H1 (cell line): ENCODE results near the gene WNT7A. TPM values are rescaled to one million over a fixed set of nuclear protein-coding genes. Genes with fewer than 3 reads are reported as not detected.

Source experiments
- CTCF ChIA-PET: fragments of 300-600 bp; sonication (Branson Sonifier 250); formaldehyde crosslinking; loops from one replicate; lab custom pipeline; 2021; ENCODE audit not compliant: partially characterized antibody; lab: Charles Lee
- POLR2A ChIA-PET: fragments of 300-600 bp; sonication (Branson Sonifier 250); formaldehyde crosslinking; loops from one replicate; lab custom pipeline; 2021; ENCODE audit warnings: inconsistent platforms; ENCODE audit not compliant: partially characterized antibody; lab: Charles Lee
- DNase-seq, 2 experiments: peaks; one replicate each; pipeline versions ENCODE4 v3.0.0 to v3.0.0-alpha.2; 2010 to 2022; ENCODE audit warnings: low spot score in 2 of 2, low read depth in 1 of 2, mixed read lengths in 1 of 2
- FAIRE-seq: peaks from 2 replicates; lab custom pipeline; 2011; peaks lifted over from hg19 to GRCh38; lab: Jason Lieb, UNC
- H2AFZ ChIP-seq: 2 replicates; pipeline ENCODE4 v1.8.1; 2012; ENCODE audit warnings: low read length, inconsistent platforms
- H2AK5ac ChIP-seq: 2 replicates; pipeline ENCODE4 v1.6.1; 2013; ENCODE audit warnings: low read depth, low read length
- H2BK120ac ChIP-seq: replicated peaks from 2 replicates; pipeline ENCODE3; 2013; ENCODE audit warnings: low read depth, low read length, inconsistent platforms
- H2BK12ac ChIP-seq: 2 replicates; pipeline ENCODE4 v1.6.1; 2013; ENCODE audit warnings: low read depth, low read length
- H2BK15ac ChIP-seq: 2 replicates; pipeline ENCODE4 v1.6.1; 2013; ENCODE audit warnings: low read length
- H2BK20ac ChIP-seq: 2 replicates; pipeline ENCODE4 v1.6.1; 2013; ENCODE audit warnings: low read length
- H2BK5ac ChIP-seq: 2 replicates; pipeline ENCODE4 v1.6.1; 2013; ENCODE audit warnings: low read depth, low read length
- H3K14ac ChIP-seq: 2 replicates; pipeline ENCODE4 v1.6.1; 2013; ENCODE audit warnings: inconsistent platforms; ENCODE audit not compliant: insufficient read length
- H3K18ac ChIP-seq: 2 replicates; pipeline ENCODE4 v1.6.1; 2013; ENCODE audit warnings: low read length; ENCODE audit errors: extremely low read depth
- H3K23ac ChIP-seq: 2 replicates; pipeline ENCODE4 v1.6.1; 2013; ENCODE audit warnings: inconsistent platforms; ENCODE audit not compliant: insufficient read length
- H3K23me2 ChIP-seq: 2 replicates; pipeline ENCODE4 v1.6.1; 2013; ENCODE audit warnings: low read depth, low read length
- H3K27ac ChIP-seq: 2 replicates; pipeline ENCODE4 v1.6.1; 2011; ENCODE audit warnings: low read depth, low read length, inconsistent platforms
- H3K27me3 ChIP-seq, 4 experiments: replicated peaks in 1 of 4; 1 replicate in 1 of 4; 2 replicates in 3 of 4; pipeline versions ENCODE4 v1.6.1 to v1.8.1; 2011 to 2013; ENCODE audit warnings: low read length in 3 of 4, mild to moderate bottlenecking in 3 of 4, inconsistent platforms in 2 of 4, mixed read lengths in 2 of 4, moderate library complexity in 1 of 4; ENCODE audit not compliant: control insufficient read depth in 3 of 4, insufficient read depth in 3 of 4; ENCODE audit errors: extremely low read depth in 1 of 4
- H3K36me3 ChIP-seq, 4 experiments: 2 replicates each; pipeline versions ENCODE4 v1.6.1 to v1.8.1; 2011 to 2013; ENCODE audit warnings: mild to moderate bottlenecking in 4 of 4, low read length in 3 of 4, moderate library complexity in 2 of 4, control low read depth in 1 of 4, inconsistent platforms in 1 of 4; ENCODE audit not compliant: insufficient read depth in 4 of 4, control insufficient read depth in 2 of 4
- H3K4ac ChIP-seq: replicated peaks from 2 replicates; pipeline ENCODE3; 2013; ENCODE audit warnings: low read length, low read depth, mixed read lengths, inconsistent platforms; ENCODE audit not compliant: insufficient read length
- H3K4me1 ChIP-seq, 4 experiments: replicated peaks in 1 of 4; 1 replicate in 1 of 4; 2 replicates in 3 of 4; pipeline versions ENCODE4 v1.6.1 to v1.8.1; 2011 to 2013; ENCODE audit warnings: low read length in 3 of 4, inconsistent platforms in 2 of 4, mixed read lengths in 1 of 4; ENCODE audit not compliant: insufficient read depth in 4 of 4, control insufficient read depth in 3 of 4
- H3K4me2 ChIP-seq, 2 experiments: 2 replicates each; pipeline versions ENCODE4 v1.6.1 to v1.8.1; 2011 to 2013; ENCODE audit warnings: low read depth in 2 of 2, low read length in 2 of 2, control low read depth in 1 of 2, inconsistent platforms in 1 of 2, mild to moderate bottlenecking in 1 of 2; ENCODE audit not compliant: insufficient read depth in 1 of 2
- H3K4me3 ChIP-seq, 4 experiments: fragments of 200-600, 300-600 bp in 1 of 4; sonication (generic), shearing (Covaris generic), sonication (Bioruptor Twin) in 1 of 4; 2 replicates each; pipeline versions ENCODE4 v1.5.1 to v1.8.1; 2011 to 2016; ENCODE audit warnings: low read length in 4 of 4, low read depth in 3 of 4, control low read depth in 2 of 4, inconsistent platforms in 2 of 4, mild to moderate bottlenecking in 2 of 4, mixed read lengths in 1 of 4, moderate library complexity in 1 of 4; ENCODE audit not compliant: insufficient read depth in 2 of 4; ENCODE audit errors: extremely low read depth in 1 of 4
- H3K56ac ChIP-seq: replicated peaks from 2 replicates; pipeline ENCODE3; 2013; ENCODE audit warnings: low read depth, mild to moderate bottlenecking, mixed read lengths, low read length, inconsistent platforms; ENCODE audit not compliant: insufficient read length
- H3K79me1 ChIP-seq: 2 replicates; pipeline ENCODE4 v1.6.1; 2013; ENCODE audit warnings: low read depth, low read length, control low read depth
- H3K79me2 ChIP-seq, 2 experiments: 2 replicates each; pipeline versions ENCODE4 v1.6.1 to v1.8.1; 2012 to 2013; ENCODE audit warnings: low read length in 2 of 2, mild to moderate bottlenecking in 2 of 2, inconsistent platforms in 1 of 2; ENCODE audit not compliant: insufficient read depth in 2 of 2, control insufficient read depth in 1 of 2
- H3K9ac ChIP-seq, 4 experiments: replicated peaks in 1 of 4; 1 replicate in 1 of 4; 2 replicates in 3 of 4; pipeline versions ENCODE4 v1.6.1 to v1.8.1; 2011 to 2013; ENCODE audit warnings: low read depth in 3 of 4, low read length in 3 of 4, control low read depth in 2 of 4, mild to moderate bottlenecking in 2 of 4, moderate library complexity in 2 of 4, inconsistent platforms in 1 of 4; ENCODE audit errors: extremely low read depth in 1 of 4
- H3K9me3 ChIP-seq, 2 experiments: 2 replicates each; pipeline versions ENCODE4 v1.6.1 to v1.8.1; 2012 to 2013; ENCODE audit warnings: mild to moderate bottlenecking in 2 of 2, moderate library complexity in 2 of 2, control low read depth in 1 of 2, inconsistent platforms in 1 of 2, low read depth in 1 of 2, low read length in 1 of 2, mixed read lengths in 1 of 2; ENCODE audit not compliant: insufficient read depth in 2 of 2
- H4K20me1 ChIP-seq, 2 experiments: replicated peaks in 1 of 2; 2 replicates each; pipeline versions ENCODE3 to v1.8.1; 2011 to 2013; ENCODE audit warnings: inconsistent platforms in 2 of 2, low read length in 2 of 2, mild to moderate bottlenecking in 1 of 2; ENCODE audit not compliant: insufficient read depth in 2 of 2, control insufficient read depth in 1 of 2
- H4K5ac ChIP-seq: 2 replicates; pipeline ENCODE4 v1.6.1; 2013; ENCODE audit warnings: low read length, low read depth, mixed read lengths, inconsistent platforms; ENCODE audit not compliant: insufficient read length
- H4K8ac ChIP-seq: 2 replicates; pipeline ENCODE4 v1.8.0; 2013; ENCODE audit warnings: mild to moderate bottlenecking, moderate library complexity, low read length, inconsistent platforms; ENCODE audit not compliant: insufficient read depth; ENCODE audit errors: extremely low read depth
- H4K91ac ChIP-seq: replicated peaks from 2 replicates; pipeline ENCODE3; 2013; ENCODE audit warnings: low read length, mixed read lengths, inconsistent platforms; ENCODE audit not compliant: insufficient read length
- BACH1 ChIP-seq: IDR thresholded peaks from 2 replicates; pipeline ENCODE4 v1.6.1; 2012; ENCODE audit warnings: low read length, improper control_type of control experiment
- NANOG ChIP-seq: IDR thresholded peaks from 2 replicates; pipeline ENCODE4 v1.6.1; 2011; ENCODE audit warnings: low read length, low read depth, mild to moderate bottlenecking, inconsistent platforms; ENCODE audit not compliant: insufficient read depth, poor library complexity, severe bottlenecking
- SUZ12 ChIP-seq: fragments of 200-600 bp; sonication (generic); IDR thresholded peaks from 2 replicates; pipeline ENCODE4 v1.6.1; 2012; ENCODE audit warnings: mild to moderate bottlenecking, inconsistent platforms, low read length, moderate library complexity, mixed read lengths
- TAF7 ChIP-seq: optimal IDR thresholded peaks from 2 replicates; pipeline ENCODE3; 2011; ENCODE audit warnings: low read depth, mild to moderate bottlenecking, inconsistent platforms, low read length, moderate library complexity, borderline replicate concordance
- WGBS, 2 experiments: shearing (Covaris generic) in 1 of 2; methylation state at CpG; one replicate each; pipeline versions ENCODE4 v1.1.6 to v1.1.7; 2013 to 2015; ENCODE audit warnings: low lambda C conversion rate in 2 of 2, mixed read lengths in 2 of 2, inconsistent platforms in 1 of 2, low coverage in 1 of 2, missing lambda C conversion rate in 1 of 2; ENCODE audit not compliant: insufficient replicate concordance in 2 of 2, insufficient coverage in 1 of 2, insufficient read length in 1 of 2; ENCODE audit errors: extremely low coverage in 1 of 2, missing lambda C conversion rate in 1 of 2; 5-methylcytosine and 5-hydroxymethylcytosine counted together
- polyA plus RNA-seq, 7 experiments: library from polyadenylated mRNA; depleted of rRNA in 3 of 7; stranded (reverse) in 5 of 7; unstranded in 2 of 7; fragments of >200 nt in 5 of 7; fragments of 200-250 nt in 2 of 7; gene quantifications; 1 replicate in 5 of 7; 2 replicates in 1 of 7; 4 replicates in 1 of 7; pipeline versions ENCODE4 v1.2.1 to v1.2.3, GENCODE V29; 2011 to 2013; ENCODE audit warnings: missing spikeins in 2 of 7, mixed read lengths in 2 of 7
- total RNA-seq: library from RNA; stranded (reverse); fragmentation: NEBNext Ultra II Directional; extraction: Animal tissue kit (Norgen Biotek cat#: 25700); gene quantifications from 2 replicates; pipeline ENCODE4 v1.2.1, GENCODE V29; 2021

The WNT7A gene
- total and polyA plus RNA-seq, 2 of the 8 experiments (the other 6 are each of a cell fraction or from before 2014, with no cell fraction given): 0.02 TPM; not detected in 1

- no peak overlapping the region for H3K4ac ChIP-seq
- no peak overlapping the region for H3K4me2 ChIP-seq
- no peak overlapping the region for H3K14ac ChIP-seq
- 90% methylated on average over 16 of the region's 16 CpGs; no CpG with 5 or more reads in 1 of the 2 experiments for WGBS, 2 experiments
- H2AK5ac ChIP-seq: no peak overlapping the region
- no peak overlapping the region for H3K9ac ChIP-seq
- no peaks in the 10 kb centered on the region for H3K36me3 ChIP-seq
- no peak overlapping the region for H3K56ac ChIP-seq
- POLR2A ChIA-PET: no interaction called here
- H3K79me2 ChIP-seq: no peaks in the 10 kb centered on the region
- no peak overlapping the region for H2BK120ac ChIP-seq
- no peaks in the 10 kb centered on the region for H3K79me1 ChIP-seq
- H3K23me2 ChIP-seq: peaks cover 13% of the 10 kb centered on the region; the same call in 1 of the 2 replicates
- H2BK5ac ChIP-seq: no peak overlapping the region
- H3K4me3 ChIP-seq: no peak overlapping the region
- H2BK15ac ChIP-seq: no peak overlapping the region
- H4K91ac ChIP-seq: no peak overlapping the region
- FAIRE-seq (no peak), DNase-seq (no peak)
- peaks cover 8 to 24% (median 10%) of the 10 kb centered on the region in 4 experiments for H3K4me1 ChIP-seq
- no peak overlapping the region for H3K18ac ChIP-seq
- H4K8ac ChIP-seq: no peak overlapping the region
- H2AFZ ChIP-seq: no peak overlapping the region
- peaks cover 3 to 4% of the 10 kb centered on the region in 2 experiments for H4K20me1 ChIP-seq
- H3K23ac ChIP-seq: no peak overlapping the region
- no peak for TF ChIP-seq BACH1
- TF ChIP-seq SUZ12: no peak
- no peak for TF ChIP-seq NANOG
- TF ChIP-seq TAF7: no peak
- H4K5ac ChIP-seq: no peak overlapping the region
- peaks cover 5% of the 10 kb centered on the region in 2 experiments; a peak in 1 of 4 replicates for H3K9me3 ChIP-seq
- H2BK20ac ChIP-seq: no peak overlapping the region
- H3K27ac ChIP-seq: no peak overlapping the region
- H2BK12ac ChIP-seq: no peak overlapping the region
- CTCF ChIA-PET: interaction anchor here (2.2 to 19.2 kb wide), 2 partner anchors 10 to 210 kb away, joined by 9 to 765 read pairs; no protein-coding TSS in a partner anchor
- H3K27me3 ChIP-seq: peaks cover 41 to 66% (median 45%) of the 10 kb centered on the region in 4 experiments
These were observed 5.0 kb downstream of the WNT7A start for GRCh38 chr3:13874891-13875290.
